OCI-LY3 (cell line): ENCODE data around the gene NUAK2.

Source experiments
- H2AFZ ChIP-seq: fragments of 200-600, 300-600 bp; shearing (Covaris generic); 2 replicates; pipeline ENCODE4 v1.6.0; 2014; ENCODE audit warnings: antibody characterized with exemption, low read depth, low read length
- H3K27ac ChIP-seq: fragments of 200-600, 300-600 bp; sonication (generic); 2 replicates; pipeline ENCODE4 v1.5.1; 2014; ENCODE audit warnings: mild to moderate bottlenecking, low read length, moderate library complexity, mixed read lengths
- H3K27me3 ChIP-seq: fragments of 200-600, 300-600 bp; sonication (generic); 2 replicates; pipeline ENCODE4 v1.6.1; 2014; ENCODE audit warnings: low read depth, low read length, mixed read lengths
- H3K36me3 ChIP-seq: fragments of 200-600, 300-600 bp; sonication (generic); replicated peaks from 2 replicates; pipeline ENCODE3; 2014; ENCODE audit warnings: low read depth, low read length, mixed read lengths
- H3K4me1 ChIP-seq: fragments of 300-600, 200-600 bp; sonication (generic); 2 replicates; pipeline ENCODE4 v1.6.1; 2014; ENCODE audit warnings: low read length, mixed read lengths
- H3K4me2 ChIP-seq: fragments of 200-600, 300-600 bp; sonication (generic); 2 replicates; pipeline ENCODE4 v1.6.1; 2014; ENCODE audit warnings: low read length, mixed read lengths
- H3K4me3 ChIP-seq: fragments of 300-600, 200-600 bp; sonication (generic); 2 replicates; pipeline ENCODE4 v1.5.1; 2014; ENCODE audit warnings: antibody characterized with exemption, mild to moderate bottlenecking, low read length, moderate library complexity
- H3K79me2 ChIP-seq: fragments of 300-600, 200-600 bp; shearing (Covaris generic); 2 replicates; pipeline ENCODE4 v1.6.1; 2014; ENCODE audit warnings: mild to moderate bottlenecking, low read length, mixed read lengths
- H3K9ac ChIP-seq: fragments of 300-600, 200-600 bp; shearing (Covaris generic); 2 replicates; pipeline ENCODE4 v1.6.0; 2014; ENCODE audit warnings: mild to moderate bottlenecking, low read length, moderate library complexity
- H3K9me3 ChIP-seq: fragments of 200-600, 300-600 bp; shearing (Covaris generic); 2 replicates; pipeline ENCODE4 v1.6.1; 2014; ENCODE audit warnings: low read length, mixed read lengths; ENCODE audit not compliant: insufficient read depth
- H4K20me1 ChIP-seq: fragments of 200-600, 300-600 bp; sonication (generic); 2 replicates; pipeline ENCODE4 v1.6.1; 2016; ENCODE audit warnings: low read length, mixed read lengths; ENCODE audit not compliant: insufficient read depth
- CTCF ChIP-seq: fragments of 200-600, 300-600 bp; sonication (generic); IDR thresholded peaks from 2 replicates; pipeline ENCODE4 v1.5.1; 2014; ENCODE audit warnings: antibody characterized with exemption, low read length, low read depth
- EZH2phosphoT487 ChIP-seq: fragments of 200-600 bp; shearing (Covaris generic); IDR thresholded peaks from 2 replicates; pipeline ENCODE4 v1.6.1; 2018; ENCODE audit warnings: antibody characterized with exemption, mixed run types, low read depth

The NUAK2 gene

GRCh38 chr1:205345761-205346160 is 24.2 kb upstream of the NUAK2 start:
- Histone ChIP-seq H3K36me3 (no peaks in the 10 kb centered on the region), H3K4me1 (peaks cover 33% of the 10 kb centered on the region), H3K9me3 (no peaks in the 10 kb centered on the region), H3K27me3 (no peaks in the 10 kb centered on the region; the same call in 1 of the 2 replicates), H3K4me2 (no peak overlapping the region), H3K9ac (no peak overlapping the region), H3K79me2 (no peaks in the 10 kb centered on the region), H2AFZ (no peak overlapping the region), H3K4me3 (no peak overlapping the region), H3K27ac (no peak overlapping the region), H4K20me1 (no peaks in the 10 kb centered on the region)
- no peak for TF ChIP-seq EZH2phosphoT487
- TF ChIP-seq CTCF: no peak

- Histone ChIP-seq H2AFZ (no peak overlapping the region), H3K27ac (no peak overlapping the region), H3K4me1 (peaks cover 33% of the 10 kb centered on the region), H3K9ac (no peak overlapping the region), H3K9me3 (no peaks in the 10 kb centered on the region), H4K20me1 (no peaks in the 10 kb centered on the region), H3K4me3 (no peak overlapping the region), H3K4me2 (no peak overlapping the region), H3K27me3 (peaks cover 1% of the 10 kb centered on the region), H3K79me2 (no peaks in the 10 kb centered on the region), H3K36me3 (no peaks in the 10 kb centered on the region)
- TF ChIP-seq EZH2phosphoT487 (no peak), CTCF (no peak)
Observed at GRCh38 chr1:205344066-205344928, 22.8 kb upstream of the NUAK2 start.

- Histone ChIP-seq H3K27ac (no peak overlapping the region), H2AFZ (no peak overlapping the region), H3K27me3 (peaks cover 9% of the 10 kb centered on the region), H3K79me2 (no peaks in the 10 kb centered on the region), H3K4me2 (no peak overlapping the region), H3K9ac (no peak overlapping the region), H3K4me1 (peaks cover 33% of the 10 kb centered on the region), H3K4me3 (no peak overlapping the region), H4K20me1 (no peaks in the 10 kb centered on the region), H3K36me3 (no peaks in the 10 kb centered on the region), H3K9me3 (no peaks in the 10 kb centered on the region)
- TF ChIP-seq EZH2phosphoT487 (no peak), CTCF (no peak)
Observed at GRCh38 chr1:205343431-205344065, 22.0 kb upstream of the NUAK2 start.

- no peak overlapping the region for H2AFZ ChIP-seq
- H3K9me3 ChIP-seq: no peaks in the 10 kb centered on the region
- H3K27ac ChIP-seq: no peak overlapping the region
- H4K20me1 ChIP-seq: no peaks in the 10 kb centered on the region
- peaks cover 28% of the 10 kb centered on the region for H3K4me1 ChIP-seq
- no peak overlapping the region for H3K4me2 ChIP-seq
- TF ChIP-seq CTCF (no peak), EZH2phosphoT487 (no peak)
- H3K27me3 ChIP-seq: peaks cover 14% of the 10 kb centered on the region
- H3K36me3 ChIP-seq: no peaks in the 10 kb centered on the region
- H3K4me3 ChIP-seq: no peak overlapping the region
- H3K9ac ChIP-seq: no peak overlapping the region
- no peaks in the 10 kb centered on the region for H3K79me2 ChIP-seq
Observed at GRCh38 chr1:205342986-205343385, 21.4 kb upstream of the NUAK2 start.
